ENCODE data around the gene CHMP3. TPM values are rescaled to one million over a fixed set of nuclear protein-coding genes. Genes with fewer than 3 reads are reported as not detected.

Gene CHMP3
- total RNA-seq (2021) (21.3 to 22.7 TPM (median 22.7 TPM) in 3 replicates), Bru-seq, nascent RNA (percentile 79 among the genes with signal in this experiment)
- long read RNA-seq, experiment 1, transcript CHMP3-201 (6 exons, 3,171 nt), result major isoform, 44 of 57 reads
- long read RNA-seq, experiment 1, partial matches to known transcripts, result 0 of 57 reads
- long read RNA-seq, experiment 1, other reads (novel, unspliced or antisense), result 8 of 57 reads
- long read RNA-seq, experiment 2, transcript CHMP3-201 (6 exons, 3,171 nt), result major isoform, 19 of 26 reads
- long read RNA-seq, experiment 2, partial matches to known transcripts, result 1 of 26 reads
- long read RNA-seq, experiment 2, other reads (novel, unspliced or antisense), result 6 of 26 reads
- long read RNA-seq, experiment 3, transcript CHMP3-201 (6 exons, 3,171 nt), result major isoform, 74 of 92 reads
- long read RNA-seq, experiment 3, partial matches to known transcripts, result 2 of 92 reads
- long read RNA-seq, experiment 3, other reads (novel, unspliced or antisense), result 13 of 92 reads

DNA sequence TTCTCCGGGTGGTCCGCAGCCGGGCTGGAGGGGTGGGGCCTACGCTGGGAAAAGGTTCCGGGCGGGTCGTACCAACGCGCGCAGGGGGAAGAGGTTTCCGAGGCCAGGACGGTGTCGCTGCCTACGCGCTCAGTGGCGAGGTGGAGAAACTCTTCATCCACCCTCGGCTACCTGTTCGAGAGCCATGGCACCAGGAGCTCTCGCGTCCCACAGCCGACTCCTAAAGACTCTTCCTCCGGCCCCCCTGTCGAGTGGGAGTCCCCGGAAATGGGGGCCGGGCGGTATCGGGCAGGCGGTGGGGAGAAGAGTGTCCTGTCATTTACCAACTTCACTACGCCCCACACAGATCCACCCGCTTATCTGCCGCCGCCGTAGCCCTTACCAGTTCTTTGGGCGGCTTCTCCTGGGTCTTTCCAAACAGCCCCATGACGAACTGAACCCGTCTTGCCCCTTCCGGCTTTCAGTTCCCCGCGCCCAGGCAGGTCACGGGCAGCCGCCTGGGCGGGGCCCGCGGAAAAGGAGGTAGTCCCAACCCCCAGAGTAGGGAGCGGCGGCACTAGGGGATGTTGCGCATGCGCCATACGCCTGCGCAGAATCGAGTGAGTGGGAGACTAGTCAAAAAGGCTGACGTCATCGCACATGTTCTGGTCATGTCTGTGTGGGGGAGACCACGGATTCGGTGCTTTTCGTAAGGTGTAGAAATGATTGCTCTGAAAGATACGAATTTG lies at the start of gene CHMP3:
Gene CHMP3 (minus strand): TSS at position 522 of the 728 bp plus-strand sequence. CDS start 95 bp downstream, at position 427.
- Mint-ChIP-seq H3K36me3 (peaks cover 14% of the 10 kb centered on the region), H3K4me3 (peak within 1 kb of the TSS; percentile 91), H3K27ac (peak within 1 kb of the TSS; percentile 96), H3K9me3 (peaks cover 22% of the 10 kb centered on the region), H3K27me3 (ENCODE audit: low read depth) (peaks cover 39% of the 10 kb centered on the region), H3K4me1 (peaks cover 14% of the 10 kb centered on the region)
- ChIA-PET POLR2A (interaction anchor here (0.7 to 1.3 kb wide), 3 partner anchors 34 to 121 kb away, joined by 3 read pairs; no protein-coding TSS in a partner anchor), CTCF (no interaction called here)
- ATAC-seq (peak; percentile 93), DNase-seq (ENCODE audit: low spot score) (peak; percentile 92)
- TF ChIP-seq, protein P1, sequence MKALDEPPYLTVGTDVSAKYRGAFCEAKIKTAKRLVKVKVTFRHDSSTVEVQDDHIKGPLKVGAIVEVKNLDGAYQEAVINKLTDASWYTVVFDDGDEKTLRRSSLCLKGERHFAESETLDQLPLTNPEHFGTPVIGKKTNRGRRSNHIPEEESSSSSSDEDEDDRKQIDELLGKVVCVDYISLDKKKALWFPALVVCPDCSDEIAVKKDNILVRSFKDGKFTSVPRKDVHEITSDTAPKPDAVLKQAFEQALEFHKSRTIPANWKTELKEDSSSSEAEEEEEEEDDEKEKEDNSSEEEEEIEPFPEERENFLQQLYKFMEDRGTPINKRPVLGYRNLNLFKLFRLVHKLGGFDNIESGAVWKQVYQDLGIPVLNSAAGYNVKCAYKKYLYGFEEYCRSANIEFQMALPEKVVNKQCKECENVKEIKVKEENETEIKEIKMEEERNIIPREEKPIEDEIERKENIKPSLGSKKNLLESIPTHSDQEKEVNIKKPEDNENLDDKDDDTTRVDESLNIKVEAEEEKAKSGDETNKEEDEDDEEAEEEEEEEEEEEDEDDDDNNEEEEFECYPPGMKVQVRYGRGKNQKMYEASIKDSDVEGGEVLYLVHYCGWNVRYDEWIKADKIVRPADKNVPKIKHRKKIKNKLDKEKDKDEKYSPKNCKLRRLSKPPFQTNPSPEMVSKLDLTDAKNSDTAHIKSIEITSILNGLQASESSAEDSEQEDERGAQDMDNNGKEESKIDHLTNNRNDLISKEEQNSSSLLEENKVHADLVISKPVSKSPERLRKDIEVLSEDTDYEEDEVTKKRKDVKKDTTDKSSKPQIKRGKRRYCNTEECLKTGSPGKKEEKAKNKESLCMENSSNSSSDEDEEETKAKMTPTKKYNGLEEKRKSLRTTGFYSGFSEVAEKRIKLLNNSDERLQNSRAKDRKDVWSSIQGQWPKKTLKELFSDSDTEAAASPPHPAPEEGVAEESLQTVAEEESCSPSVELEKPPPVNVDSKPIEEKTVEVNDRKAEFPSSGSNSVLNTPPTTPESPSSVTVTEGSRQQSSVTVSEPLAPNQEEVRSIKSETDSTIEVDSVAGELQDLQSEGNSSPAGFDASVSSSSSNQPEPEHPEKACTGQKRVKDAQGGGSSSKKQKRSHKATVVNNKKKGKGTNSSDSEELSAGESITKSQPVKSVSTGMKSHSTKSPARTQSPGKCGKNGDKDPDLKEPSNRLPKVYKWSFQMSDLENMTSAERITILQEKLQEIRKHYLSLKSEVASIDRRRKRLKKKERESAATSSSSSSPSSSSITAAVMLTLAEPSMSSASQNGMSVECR (CRISPR knock-in tag; IDR thresholded peaks at IDR 0.05; ENCODE audit: borderline replicate concordance), result peak; percentile 49; the same call in 1 of the 2 replicates
- TF ChIP-seq, protein P2, sequence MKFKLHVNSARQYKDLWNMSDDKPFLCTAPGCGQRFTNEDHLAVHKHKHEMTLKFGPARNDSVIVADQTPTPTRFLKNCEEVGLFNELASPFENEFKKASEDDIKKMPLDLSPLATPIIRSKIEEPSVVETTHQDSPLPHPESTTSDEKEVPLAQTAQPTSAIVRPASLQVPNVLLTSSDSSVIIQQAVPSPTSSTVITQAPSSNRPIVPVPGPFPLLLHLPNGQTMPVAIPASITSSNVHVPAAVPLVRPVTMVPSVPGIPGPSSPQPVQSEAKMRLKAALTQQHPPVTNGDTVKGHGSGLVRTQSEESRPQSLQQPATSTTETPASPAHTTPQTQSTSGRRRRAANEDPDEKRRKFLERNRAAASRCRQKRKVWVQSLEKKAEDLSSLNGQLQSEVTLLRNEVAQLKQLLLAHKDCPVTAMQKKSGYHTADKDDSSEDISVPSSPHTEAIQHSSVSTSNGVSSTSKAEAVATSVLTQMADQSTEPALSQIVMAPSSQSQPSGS (CRISPR knock-in tag; IDR thresholded peaks at IDR 0.05; ENCODE audit: borderline replicate concordance, low read depth), result no peak
- TF ChIP-seq, protein P3, sequence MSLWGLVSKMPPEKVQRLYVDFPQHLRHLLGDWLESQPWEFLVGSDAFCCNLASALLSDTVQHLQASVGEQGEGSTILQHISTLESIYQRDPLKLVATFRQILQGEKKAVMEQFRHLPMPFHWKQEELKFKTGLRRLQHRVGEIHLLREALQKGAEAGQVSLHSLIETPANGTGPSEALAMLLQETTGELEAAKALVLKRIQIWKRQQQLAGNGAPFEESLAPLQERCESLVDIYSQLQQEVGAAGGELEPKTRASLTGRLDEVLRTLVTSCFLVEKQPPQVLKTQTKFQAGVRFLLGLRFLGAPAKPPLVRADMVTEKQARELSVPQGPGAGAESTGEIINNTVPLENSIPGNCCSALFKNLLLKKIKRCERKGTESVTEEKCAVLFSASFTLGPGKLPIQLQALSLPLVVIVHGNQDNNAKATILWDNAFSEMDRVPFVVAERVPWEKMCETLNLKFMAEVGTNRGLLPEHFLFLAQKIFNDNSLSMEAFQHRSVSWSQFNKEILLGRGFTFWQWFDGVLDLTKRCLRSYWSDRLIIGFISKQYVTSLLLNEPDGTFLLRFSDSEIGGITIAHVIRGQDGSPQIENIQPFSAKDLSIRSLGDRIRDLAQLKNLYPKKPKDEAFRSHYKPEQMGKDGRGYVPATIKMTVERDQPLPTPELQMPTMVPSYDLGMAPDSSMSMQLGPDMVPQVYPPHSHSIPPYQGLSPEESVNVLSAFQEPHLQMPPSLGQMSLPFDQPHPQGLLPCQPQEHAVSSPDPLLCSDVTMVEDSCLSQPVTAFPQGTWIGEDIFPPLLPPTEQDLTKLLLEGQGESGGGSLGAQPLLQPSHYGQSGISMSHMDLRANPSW (CRISPR knock-in tag; conservative IDR thresholded peaks at IDR 0.05; ENCODE audit: low read depth), result no peak
- TF ChIP-seq KAT7 (CRISPR knock-in tag; IDR thresholded peaks at IDR 0.05; ENCODE audit: borderline replicate concordance), result peak; percentile 70; the same call in 1 of the 2 replicates
- TF ChIP-seq, protein P4, sequence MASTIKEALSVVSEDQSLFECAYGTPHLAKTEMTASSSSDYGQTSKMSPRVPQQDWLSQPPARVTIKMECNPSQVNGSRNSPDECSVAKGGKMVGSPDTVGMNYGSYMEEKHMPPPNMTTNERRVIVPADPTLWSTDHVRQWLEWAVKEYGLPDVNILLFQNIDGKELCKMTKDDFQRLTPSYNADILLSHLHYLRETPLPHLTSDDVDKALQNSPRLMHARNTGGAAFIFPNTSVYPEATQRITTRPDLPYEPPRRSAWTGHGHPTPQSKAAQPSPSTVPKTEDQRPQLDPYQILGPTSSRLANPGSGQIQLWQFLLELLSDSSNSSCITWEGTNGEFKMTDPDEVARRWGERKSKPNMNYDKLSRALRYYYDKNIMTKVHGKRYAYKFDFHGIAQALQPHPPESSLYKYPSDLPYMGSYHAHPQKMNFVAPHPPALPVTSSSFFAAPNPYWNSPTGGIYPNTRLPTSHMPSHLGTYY (CRISPR knock-in tag; IDR thresholded peaks at IDR 0.05), result no peak
- TF ChIP-seq GTF2I (CRISPR knock-in tag; conservative IDR thresholded peaks at IDR 0.05), result no peak
- TF ChIP-seq, protein P5, sequence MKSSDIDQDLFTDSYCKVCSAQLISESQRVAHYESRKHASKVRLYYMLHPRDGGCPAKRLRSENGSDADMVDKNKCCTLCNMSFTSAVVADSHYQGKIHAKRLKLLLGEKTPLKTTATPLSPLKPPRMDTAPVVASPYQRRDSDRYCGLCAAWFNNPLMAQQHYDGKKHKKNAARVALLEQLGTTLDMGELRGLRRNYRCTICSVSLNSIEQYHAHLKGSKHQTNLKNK (CRISPR knock-in tag; IDR thresholded peaks at IDR 0.05), result no peak
- TF ChIP-seq, protein P6, sequence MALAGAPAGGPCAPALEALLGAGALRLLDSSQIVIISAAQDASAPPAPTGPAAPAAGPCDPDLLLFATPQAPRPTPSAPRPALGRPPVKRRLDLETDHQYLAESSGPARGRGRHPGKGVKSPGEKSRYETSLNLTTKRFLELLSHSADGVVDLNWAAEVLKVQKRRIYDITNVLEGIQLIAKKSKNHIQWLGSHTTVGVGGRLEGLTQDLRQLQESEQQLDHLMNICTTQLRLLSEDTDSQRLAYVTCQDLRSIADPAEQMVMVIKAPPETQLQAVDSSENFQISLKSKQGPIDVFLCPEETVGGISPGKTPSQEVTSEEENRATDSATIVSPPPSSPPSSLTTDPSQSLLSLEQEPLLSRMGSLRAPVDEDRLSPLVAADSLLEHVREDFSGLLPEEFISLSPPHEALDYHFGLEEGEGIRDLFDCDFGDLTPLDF (CRISPR knock-in tag; IDR thresholded peaks at IDR 0.05), result no peak
- TF ChIP-seq CREM (CRISPR knock-in tag; IDR thresholded peaks at IDR 0.05), result peak; percentile 33; the same call in 1 of the 2 replicates
- TF ChIP-seq, protein P7, sequence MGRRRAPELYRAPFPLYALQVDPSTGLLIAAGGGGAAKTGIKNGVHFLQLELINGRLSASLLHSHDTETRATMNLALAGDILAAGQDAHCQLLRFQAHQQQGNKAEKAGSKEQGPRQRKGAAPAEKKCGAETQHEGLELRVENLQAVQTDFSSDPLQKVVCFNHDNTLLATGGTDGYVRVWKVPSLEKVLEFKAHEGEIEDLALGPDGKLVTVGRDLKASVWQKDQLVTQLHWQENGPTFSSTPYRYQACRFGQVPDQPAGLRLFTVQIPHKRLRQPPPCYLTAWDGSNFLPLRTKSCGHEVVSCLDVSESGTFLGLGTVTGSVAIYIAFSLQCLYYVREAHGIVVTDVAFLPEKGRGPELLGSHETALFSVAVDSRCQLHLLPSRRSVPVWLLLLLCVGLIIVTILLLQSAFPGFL (CRISPR knock-in tag; IDR thresholded peaks at IDR 0.05; ENCODE audit: borderline replicate concordance), result no peak
- TF ChIP-seq SMAD3 (CRISPR knock-in tag; IDR thresholded peaks at IDR 0.05; ENCODE audit: borderline replicate concordance), result peak; percentile 67; the same call in 1 of the 2 replicates
- TF ChIP-seq, protein P8, sequence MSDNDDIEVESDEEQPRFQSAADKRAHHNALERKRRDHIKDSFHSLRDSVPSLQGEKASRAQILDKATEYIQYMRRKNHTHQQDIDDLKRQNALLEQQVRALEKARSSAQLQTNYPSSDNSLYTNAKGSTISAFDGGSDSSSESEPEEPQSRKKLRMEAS (CRISPR knock-in tag; IDR thresholded peaks at IDR 0.05), result peak; percentile 97
- TF ChIP-seq TCF7 (CRISPR knock-in tag; IDR thresholded peaks at IDR 0.05; ENCODE audit: low read depth), result 0 out of 2 replicates have a peak, but pooled peaks have one; percentile 30
- TF ChIP-seq, protein P9, sequence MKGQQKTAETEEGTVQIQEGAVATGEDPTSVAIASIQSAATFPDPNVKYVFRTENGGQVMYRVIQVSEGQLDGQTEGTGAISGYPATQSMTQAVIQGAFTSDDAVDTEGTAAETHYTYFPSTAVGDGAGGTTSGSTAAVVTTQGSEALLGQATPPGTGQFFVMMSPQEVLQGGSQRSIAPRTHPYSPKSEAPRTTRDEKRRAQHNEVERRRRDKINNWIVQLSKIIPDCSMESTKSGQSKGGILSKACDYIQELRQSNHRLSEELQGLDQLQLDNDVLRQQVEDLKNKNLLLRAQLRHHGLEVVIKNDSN (CRISPR knock-in tag; IDR thresholded peaks at IDR 0.05), result peak; percentile 43; the same call in 1 of the 2 replicates
- TF ChIP-seq, protein P10, sequence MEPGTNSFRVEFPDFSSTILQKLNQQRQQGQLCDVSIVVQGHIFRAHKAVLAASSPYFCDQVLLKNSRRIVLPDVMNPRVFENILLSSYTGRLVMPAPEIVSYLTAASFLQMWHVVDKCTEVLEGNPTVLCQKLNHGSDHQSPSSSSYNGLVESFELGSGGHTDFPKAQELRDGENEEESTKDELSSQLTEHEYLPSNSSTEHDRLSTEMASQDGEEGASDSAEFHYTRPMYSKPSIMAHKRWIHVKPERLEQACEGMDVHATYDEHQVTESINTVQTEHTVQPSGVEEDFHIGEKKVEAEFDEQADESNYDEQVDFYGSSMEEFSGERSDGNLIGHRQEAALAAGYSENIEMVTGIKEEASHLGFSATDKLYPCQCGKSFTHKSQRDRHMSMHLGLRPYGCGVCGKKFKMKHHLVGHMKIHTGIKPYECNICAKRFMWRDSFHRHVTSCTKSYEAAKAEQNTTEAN (CRISPR knock-in tag; IDR thresholded peaks at IDR 0.05), result peak; percentile 48; the same call in 1 of the 2 replicates
